Measurements from ENCODE around the gene ZNF107.
"Not testable (repeated sequence)": the region's sequence is repeated elsewhere in the genome, so short reads cannot be mapped to it uniquely, and the experiment has no call there.

Gene ZNF107

DNA sequence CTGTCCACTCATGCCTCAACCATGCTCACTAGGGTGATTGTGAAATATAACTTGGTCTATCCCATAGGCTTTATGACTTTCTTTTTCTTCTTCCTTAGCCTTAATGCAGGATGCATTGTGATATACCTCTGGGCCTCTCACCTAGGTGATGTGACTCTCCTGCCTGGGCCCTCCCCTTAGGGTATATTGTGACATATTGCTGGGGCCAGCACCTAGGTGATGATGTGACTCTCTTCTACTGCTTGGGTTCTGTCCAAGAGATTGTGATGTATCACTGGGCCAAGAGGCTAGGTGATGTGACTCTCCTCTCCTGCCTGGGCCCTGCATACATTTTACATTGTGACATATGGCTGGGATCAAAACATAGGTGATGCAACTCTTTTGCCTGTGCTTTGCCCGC lies 14.7 kb upstream of the ZNF107 start:
- no peak for DNase-seq

DNA sequence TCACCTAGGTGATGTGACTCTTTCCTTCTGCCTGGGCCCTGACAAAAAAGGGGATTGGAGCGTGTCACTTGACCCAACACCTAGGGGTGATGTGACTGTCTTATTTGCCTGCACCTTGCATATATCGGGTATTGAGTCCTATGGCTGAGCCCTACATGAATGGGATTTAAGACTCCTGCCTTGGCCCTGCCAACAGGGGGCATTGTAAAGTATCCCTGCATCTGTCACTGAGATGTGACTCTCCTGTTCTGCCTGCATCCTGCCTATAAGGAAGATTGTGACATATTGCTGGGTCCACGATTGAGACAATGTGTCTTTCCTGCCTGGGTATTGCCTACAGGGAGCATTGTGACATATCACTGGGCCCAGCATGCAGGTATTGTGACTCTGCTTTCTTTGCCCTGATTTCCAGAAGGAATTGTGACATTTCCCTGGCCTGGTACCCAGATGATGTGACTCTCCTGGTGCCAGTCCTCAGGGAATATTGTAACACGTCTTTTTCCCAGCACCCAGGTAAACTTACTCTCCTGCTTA lies 14.2 kb upstream of the ZNF107 start:
- DNase-seq: no peak

GRCh38 chr7:64653721-64654401 lies 12.1 kb upstream of the ZNF107 start:
- no peak for DNase-seq

DNA sequence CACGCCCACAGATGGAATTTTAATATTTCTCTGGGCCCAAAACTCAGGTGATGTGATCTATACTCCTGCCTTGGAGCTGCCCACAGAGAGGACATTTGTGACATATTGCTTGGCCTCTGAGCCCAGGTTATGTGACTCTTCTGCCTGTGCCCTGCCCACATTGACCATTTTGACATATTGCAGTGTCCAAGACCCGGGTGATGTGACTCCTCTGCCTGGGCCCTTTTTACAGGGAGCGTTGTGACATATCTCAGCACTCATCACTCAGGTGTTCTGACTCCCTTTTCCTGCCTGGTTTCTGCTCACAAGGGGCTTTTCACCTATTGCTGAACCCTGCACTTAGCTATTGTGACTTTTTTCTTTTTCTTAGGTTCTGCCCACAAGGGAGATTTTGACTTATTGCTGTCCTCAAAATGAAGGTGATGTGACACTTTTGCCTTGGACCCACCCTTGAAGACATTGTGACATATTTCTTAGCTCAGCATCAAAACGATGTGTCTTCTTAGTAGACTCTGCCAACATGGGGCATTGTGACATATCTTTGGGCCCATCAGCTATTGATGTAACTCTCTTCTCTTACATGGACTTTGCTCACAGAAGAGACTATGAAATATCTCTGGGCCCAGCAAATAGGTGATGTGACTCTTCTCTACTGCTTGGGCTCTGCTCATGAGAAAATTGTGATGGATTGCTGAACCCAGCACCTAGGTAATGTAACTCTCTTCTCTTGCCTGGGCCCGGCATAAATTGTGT lies 11.0 kb upstream of the ZNF107 start:
- no peak for DNase-seq

DNA sequence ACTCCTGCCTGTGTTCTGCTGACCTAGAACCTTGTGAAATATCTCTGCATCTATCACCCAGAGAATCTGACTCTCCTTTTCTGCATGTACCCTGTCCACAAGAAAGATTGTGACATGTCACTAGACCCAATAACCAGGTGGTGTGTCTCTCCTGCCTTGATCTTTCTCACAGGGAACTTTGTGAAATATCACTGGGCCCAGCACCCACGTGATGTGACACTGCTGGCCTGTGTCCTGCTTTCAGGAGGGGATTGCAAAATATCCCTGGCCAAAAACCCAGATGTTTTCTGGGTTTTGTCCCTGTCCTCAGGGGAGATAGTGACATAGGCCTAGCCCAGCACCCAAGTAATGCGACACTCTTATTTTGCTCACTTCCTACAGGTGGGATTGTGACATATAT lies 10.1 kb upstream of the ZNF107 start:
- no peak for DNase-seq

DNA sequence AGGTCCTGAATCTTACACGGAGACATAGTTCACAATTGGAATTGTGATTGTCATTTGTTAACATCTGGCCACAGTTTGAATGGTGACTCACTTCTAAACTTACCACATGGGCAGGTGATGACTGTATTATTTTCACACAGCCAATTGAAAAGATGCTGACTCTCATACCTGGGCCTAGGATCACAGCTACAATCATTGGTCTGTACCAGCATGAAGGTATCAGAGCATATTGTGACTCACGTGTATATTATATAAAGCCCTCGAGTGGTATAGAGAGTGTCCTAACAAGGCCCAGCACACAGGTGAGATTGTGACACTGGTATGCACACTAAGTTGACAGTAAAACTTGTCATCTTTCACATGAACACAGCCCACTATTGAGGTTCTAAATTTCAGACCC lies 9.4 kb upstream of the ZNF107 start:
- no peak for DNase-seq

DNA sequence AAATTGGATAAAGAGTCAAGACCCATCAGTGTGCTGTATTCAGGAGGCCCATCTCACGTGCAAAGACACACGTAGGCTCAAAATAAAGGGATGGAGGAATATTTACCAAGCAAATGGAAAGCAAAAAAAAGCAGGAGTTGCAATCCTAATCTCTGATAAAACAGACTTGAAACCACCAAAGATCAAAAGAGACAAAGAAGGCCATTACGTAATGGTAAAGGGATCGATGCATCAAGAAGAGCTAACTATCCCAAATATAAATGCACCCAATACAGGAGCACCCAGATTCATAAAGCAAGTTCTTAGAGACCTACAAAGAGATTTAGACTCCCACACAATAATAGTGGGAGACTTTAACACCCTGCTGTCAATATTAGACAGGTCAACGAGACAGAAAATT lies 3.8 kb upstream of the ZNF107 start:
- not testable (repeated sequence) for DNase-seq

- DNase-seq: no peak
Measured at GRCh38 chr7:64666663-64667050, 724 bp downstream of the ZNF107 start.

GRCh38 chr7:64667311-64667710 lies 1.4 kb downstream of the ZNF107 start:
- no peak for DNase-seq

DNA sequence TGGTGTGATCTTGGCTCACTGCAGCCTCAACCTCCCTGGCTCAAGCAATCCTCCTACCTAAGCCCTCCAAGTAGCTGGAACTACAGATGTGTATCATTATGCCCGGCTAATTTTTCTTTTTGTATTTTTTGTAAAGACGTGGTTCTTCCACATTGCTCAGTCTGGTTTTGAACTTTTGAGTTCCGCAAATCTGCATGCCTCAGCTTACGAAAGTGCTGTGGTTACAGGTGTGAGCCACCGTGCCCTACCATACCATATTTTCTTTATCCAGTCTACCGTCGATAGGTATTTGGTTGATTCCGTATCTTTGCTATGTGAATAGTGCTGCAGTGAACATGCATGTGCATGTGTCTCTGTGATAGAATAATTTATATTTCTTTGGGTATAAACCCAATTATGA lies 6.5 kb downstream of the ZNF107 start:
- no peak for DNase-seq

GRCh38 chr7:64685091-64685490 lies 19.2 kb downstream of the ZNF107 start:
- DNase-seq: no peak

- DNase-seq: no peak
Measured at GRCh38 chr7:64685741-64686140, 19.8 kb downstream of the ZNF107 start.

DNA sequence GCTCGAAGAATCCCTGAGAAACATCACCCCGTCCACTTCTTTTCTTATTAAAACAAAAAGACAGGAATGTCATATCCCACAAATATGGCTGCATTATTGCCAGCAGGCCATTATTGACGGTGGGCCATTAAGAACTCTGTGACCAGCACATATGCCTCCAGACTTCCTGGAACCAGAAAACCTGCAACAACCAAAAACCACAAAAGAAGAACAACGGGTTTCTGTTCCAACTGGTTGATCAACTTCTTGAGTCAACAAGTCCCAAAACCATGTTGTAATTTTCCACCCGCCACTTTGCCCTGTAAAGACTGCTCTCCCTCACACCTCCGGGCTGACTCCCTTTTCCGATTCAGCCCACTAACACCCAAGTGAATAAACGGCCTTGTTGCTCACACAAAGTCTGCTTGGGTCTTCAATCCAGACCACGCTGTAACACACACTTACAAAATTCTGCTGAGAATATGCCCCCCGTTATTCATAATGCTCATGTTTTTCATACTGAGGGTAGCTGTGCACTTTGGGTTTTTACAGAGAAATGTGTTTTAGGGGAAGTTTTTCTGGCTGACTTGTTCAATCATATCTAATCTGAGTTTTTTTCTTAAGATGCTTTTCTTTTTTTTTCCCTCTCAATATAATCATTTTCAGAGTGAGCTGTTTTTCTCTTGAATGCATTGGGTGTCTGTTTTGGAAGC lies 20.7 kb downstream of the ZNF107 start:
- no peak for DNase-seq

- DNase-seq: no peak
Measured at GRCh38 chr7:64687249-64687648, 21.3 kb downstream of the ZNF107 start.

DNA sequence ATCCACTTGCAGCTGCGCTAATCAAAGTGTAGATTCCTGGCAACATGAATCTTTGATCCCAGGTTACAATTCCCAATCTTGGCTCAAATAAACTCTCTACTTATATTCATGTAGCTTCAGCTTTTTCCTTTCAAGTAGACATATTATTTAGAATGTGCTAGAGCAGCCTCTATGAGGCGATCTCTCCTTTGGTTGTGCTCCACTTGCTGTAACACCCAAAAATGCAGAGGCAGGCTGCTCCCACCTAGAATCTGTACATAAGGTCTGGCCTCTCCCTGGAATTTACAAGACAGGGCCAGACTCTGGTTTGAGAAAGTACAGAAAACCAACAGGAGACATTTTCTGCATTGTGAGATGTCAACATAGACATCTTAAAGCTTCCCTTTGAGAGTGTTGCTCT lies 23.1 kb downstream of the ZNF107 start:
- no peak for DNase-seq

- DNase-seq: no peak
Measured at GRCh38 chr7:64691831-64692230, 25.9 kb downstream of the ZNF107 start.

DNA sequence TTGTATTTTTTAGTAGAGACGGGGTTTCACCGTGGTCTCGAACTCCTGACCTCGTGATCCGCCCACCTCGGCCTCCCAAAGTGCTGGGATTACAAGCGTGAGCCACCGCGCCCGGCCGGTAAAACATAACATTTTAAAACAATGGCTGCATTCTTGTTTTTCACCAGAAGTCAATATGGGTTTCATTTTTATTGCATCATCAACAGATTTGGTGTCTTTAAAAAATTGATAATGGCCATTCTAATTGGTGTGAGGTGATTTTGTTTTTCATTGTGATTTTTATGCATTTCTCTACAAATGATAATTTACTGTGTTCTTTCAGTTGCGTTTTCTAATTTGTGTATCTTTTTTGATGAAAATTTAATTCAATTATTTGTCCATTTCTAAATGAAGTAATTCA lies 31.9 kb downstream of the ZNF107 start:
- not testable (repeated sequence) for DNase-seq

GRCh38 chr7:64706625-64707292 lies 40.8 kb downstream of the ZNF107 start:
- DNase-seq: no peak

- DNase-seq: not testable (repeated sequence)
Measured at GRCh38 chr7:64717896-64718295, 52.0 kb downstream of the ZNF107 start.

DNA sequence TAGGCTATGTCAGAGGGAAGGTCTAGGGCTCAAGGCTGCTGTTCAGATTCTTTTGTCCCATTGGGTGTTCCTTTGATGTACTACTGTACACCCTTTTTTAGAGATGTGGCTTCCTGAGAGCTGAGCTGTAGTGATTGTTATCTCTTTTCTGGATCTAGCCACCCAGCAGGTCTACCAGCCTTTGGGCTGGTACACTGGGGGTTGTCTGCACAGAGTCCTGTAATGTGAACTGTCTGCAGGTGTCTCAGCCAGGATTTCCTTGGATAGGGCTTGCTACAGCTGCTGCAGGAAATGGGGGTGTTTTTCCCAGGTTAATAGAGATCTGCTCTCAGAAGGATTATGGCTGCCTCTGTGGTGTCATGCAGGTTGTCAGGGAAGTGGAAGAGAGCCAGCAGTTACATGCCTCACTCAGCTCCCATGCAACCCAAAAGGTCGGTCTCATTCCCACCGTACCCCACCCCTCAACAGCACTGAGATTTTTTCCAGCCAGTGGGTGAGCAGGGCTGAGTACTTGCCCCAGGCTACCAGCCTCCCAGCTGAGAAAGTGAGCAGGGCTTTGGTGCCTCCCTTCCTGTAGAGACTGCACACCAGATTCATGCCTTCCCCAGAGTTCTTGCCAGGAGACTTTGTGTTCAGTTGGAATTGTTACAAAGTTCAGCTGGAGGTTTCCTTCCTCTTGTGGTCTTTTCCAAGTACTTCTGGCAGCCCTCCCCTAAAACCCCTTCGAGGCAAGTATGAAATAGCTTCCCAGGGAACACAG lies 63.3 kb downstream of the ZNF107 start:
- DNase-seq: no peak

GRCh38 chr7:64733550-64734240 lies 67.8 kb downstream of the ZNF107 start:
- no peak for DNase-seq

DNA sequence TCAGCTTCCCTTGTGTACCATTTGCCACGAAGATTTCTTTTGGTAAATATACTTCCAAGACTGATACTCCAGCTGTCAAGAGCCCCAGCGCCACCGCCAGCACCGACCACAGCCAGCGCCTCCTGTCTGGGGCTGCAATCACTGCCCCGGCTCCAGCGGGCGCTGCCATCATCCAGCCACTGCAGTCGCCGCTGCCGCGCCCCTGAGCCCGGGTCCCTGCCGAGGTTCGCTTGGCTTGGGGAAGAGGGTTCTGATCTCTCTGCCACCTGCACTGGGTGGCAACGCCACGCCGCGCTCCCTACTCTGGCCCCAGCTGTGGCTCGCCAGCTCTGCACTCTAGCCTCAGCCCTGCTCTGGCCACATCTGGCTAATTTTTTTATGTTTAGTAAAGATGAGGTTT lies 70.6 kb downstream of the ZNF107 start:
- no peak for DNase-seq

Measured in NCI-H1092 (cell line).